Effector memory CD4-positive, alpha-beta T cell (primary cell): ENCODE results near the gene POLE2.

Experiments used
- DNase-seq, 3 donors: peaks; one replicate each; pipeline ENCODE4 v3.0.0-alpha.2; 2020
- H3K27ac ChIP-seq: 2 replicates; pipeline ENCODE4 v1.7.0; 2013; ENCODE audit warnings: mild to moderate bottlenecking, low read length, moderate library complexity; ENCODE audit not compliant: insufficient read depth, poor library complexity, severe bottlenecking
- H3K27me3 ChIP-seq: replicated peaks from 2 replicates; pipeline ENCODE4 v1.7.0; 2013; ENCODE audit warnings: mild to moderate bottlenecking, low read length; ENCODE audit not compliant: insufficient read depth, control insufficient read depth, poor library complexity, severe bottlenecking
- H3K36me3 ChIP-seq: 2 replicates; pipeline ENCODE4 v1.7.0; 2013; ENCODE audit warnings: mild to moderate bottlenecking, low read length, moderate library complexity; ENCODE audit not compliant: control insufficient read depth, insufficient read depth
- H3K4me1 ChIP-seq: 2 replicates; pipeline ENCODE4 v1.7.0; 2013; ENCODE audit warnings: low read length, mild to moderate bottlenecking; ENCODE audit not compliant: control insufficient read depth, insufficient read depth, poor library complexity, severe bottlenecking
- H3K4me3 ChIP-seq: 2 replicates; pipeline ENCODE4 v1.7.0; 2013; ENCODE audit warnings: low read length, low read depth, mild to moderate bottlenecking; ENCODE audit not compliant: insufficient read depth, poor library complexity, severe bottlenecking
- H3K9me3 ChIP-seq: 2 replicates; pipeline ENCODE4 v1.7.0; 2013; ENCODE audit warnings: mild to moderate bottlenecking, low read length, moderate library complexity; ENCODE audit not compliant: control insufficient read depth

The POLE2 gene

DNA sequence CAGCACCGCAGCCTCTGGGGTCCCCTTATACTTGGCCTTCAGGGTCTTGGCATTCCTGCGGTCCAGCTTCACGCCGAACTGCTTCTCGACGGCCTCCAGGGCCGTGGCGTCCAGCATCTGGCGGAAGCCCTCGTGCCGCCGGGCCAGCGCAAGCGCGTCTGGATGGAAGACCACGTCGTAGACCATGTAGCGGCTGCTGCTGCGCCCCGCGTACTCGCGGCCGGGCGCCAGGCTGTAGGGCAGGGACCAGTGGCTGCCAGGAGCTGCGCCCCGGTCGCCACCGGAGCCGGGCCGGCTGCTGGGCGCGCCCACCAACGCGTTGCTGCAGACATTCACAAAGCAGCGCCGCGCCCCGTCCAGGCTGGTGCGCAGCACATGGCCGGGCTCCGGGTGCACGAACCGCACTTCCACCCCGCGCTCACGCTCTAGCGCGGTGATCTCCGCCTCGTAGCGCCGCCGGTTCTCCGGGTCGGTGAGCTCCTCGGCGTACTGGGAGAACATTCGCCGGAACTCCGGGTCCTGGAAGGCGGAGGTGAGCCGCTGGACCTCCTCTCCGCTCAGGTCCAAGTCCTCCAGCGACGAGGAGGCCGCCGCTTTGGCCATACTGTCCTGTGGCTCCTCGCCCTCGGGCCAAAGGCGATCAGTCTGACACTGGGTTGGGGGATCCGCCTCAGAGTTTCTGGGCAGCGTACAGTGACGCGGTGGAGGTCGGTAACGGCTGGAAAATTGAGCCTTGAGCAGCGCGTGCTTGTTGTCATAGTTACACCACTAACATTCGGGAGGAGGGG lies 53.3 kb downstream of the POLE2 start, which contains the start of gene DNAAF2:
TSS of gene DNAAF2 (minus strand) at position 698 of the 788 bp plus-strand sequence. CDS start at position 603, 95 bp downstream.
- no peaks in the 10 kb centered on the region for H3K9me3 ChIP-seq
- H3K27ac ChIP-seq, result peak within 1 kb of the TSS; percentile 99
- H3K36me3 ChIP-seq, result no peaks in the 10 kb centered on the region
- peaks cover 13% of the 10 kb centered on the region for H3K4me1 ChIP-seq
- H3K27me3 ChIP-seq, result no peaks in the 10 kb centered on the region
- peak within 1 kb of the TSS; percentile 95 for H3K4me3 ChIP-seq
- peak; percentile 61 to 65 (median 63) for DNase-seq

- Histone ChIP-seq H3K4me3 (peak overlapping the region; percentile 95), H3K9me3 (no peaks in the 10 kb centered on the region), H3K36me3 (no peaks in the 10 kb centered on the region), H3K27ac (peak overlapping the region; percentile 99), H3K4me1 (peaks cover 13% of the 10 kb centered on the region), H3K27me3 (no peaks in the 10 kb centered on the region)
- peak; percentile 87 to 90 (median 89) for DNase-seq
Measured at GRCh38 chr14:49633640-49634546, 54.1 kb downstream of the POLE2 start.

- Histone ChIP-seq H3K9me3 (no peaks in the 10 kb centered on the region), H3K36me3 (no peaks in the 10 kb centered on the region), H3K4me1 (peaks cover 19% of the 10 kb centered on the region), H3K4me3 (peak overlapping the region; percentile 10), H3K27ac (peak overlapping the region; percentile 65), H3K27me3 (no peaks in the 10 kb centered on the region)
- DNase-seq, result peak; percentile 27 to 45 (median 34)
Measured at GRCh38 chr14:49623941-49624839, 63.8 kb downstream of the POLE2 start.

DNA sequence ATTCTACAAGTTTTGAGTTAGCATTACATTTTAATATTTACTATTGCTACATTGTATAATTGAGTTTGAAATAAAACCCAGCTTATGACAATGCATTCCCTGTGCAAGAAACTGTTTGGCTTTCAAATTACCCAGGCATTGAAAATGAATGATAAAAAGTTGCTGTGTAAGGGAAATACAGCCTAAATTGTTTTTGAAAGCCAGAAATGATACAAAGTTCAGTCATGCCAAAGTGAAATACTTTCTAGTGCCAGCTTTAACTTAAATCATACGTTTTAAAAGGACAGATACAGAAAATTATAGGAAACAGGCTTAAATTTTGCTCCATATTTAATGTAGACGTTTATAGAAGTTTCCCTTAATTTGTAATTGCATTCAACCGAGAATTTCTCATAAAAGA lies 64.6 kb downstream of the POLE2 start:
- no peaks in the 10 kb centered on the region for H3K27me3 ChIP-seq
- peaks cover 1% of the 10 kb centered on the region for H3K36me3 ChIP-seq
- peaks cover 24% of the 10 kb centered on the region for H3K4me1 ChIP-seq
- no peak for DNase-seq
- H3K27ac ChIP-seq, result peak overlapping the region; percentile 65
- H3K9me3 ChIP-seq, result no peaks in the 10 kb centered on the region
- H3K4me3 ChIP-seq, result peak overlapping the region; percentile 10

GRCh38 chr14:49622022-49622607 lies 65.9 kb downstream of the POLE2 start:
- Histone ChIP-seq H3K4me1 (peaks cover 24% of the 10 kb centered on the region), H3K4me3 (peak overlapping the region; percentile 92), H3K27me3 (no peaks in the 10 kb centered on the region)

DNA sequence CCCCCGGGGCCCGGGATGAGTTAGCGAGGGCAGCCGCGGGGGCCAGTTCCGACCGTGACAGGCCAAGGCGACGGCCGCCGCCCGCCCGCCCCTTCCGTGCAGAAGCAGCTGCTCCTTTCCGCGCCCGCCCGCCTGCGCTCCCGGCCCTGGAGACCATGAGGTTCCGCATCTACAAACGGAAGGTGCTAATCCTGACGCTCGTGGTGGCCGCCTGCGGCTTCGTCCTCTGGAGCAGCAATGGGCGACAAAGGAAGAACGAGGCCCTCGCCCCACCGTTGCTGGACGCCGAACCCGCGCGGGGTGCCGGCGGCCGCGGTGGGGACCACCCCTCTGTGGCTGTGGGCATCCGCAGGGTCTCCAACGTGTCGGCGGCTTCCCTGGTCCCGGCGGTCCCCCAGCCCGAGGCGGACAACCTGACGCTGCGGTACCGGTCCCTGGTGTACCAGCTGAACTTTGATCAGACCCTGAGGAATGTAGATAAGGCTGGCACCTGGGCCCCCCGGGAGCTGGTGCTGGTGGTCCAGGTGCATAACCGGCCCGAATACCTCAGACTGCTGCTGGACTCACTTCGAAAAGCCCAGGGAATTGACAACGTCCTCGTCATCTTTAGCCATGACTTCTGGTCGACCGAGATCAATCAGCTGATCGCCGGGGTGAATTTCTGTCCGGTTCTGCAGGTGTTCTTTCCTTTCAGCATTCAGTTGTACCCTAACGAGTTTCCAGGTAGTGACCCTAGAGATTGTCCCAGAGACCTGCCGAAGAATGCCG lies 66.7 kb downstream of the POLE2 start:
- peak overlapping the region; percentile 92 for H3K4me3 ChIP-seq
- peak overlapping the region; percentile 100 for H3K27ac ChIP-seq
- peak in 1 of 3 donors; percentile 9 for DNase-seq
- H3K9me3 ChIP-seq, result no peaks in the 10 kb centered on the region
- H3K4me1 ChIP-seq, result peaks cover 24% of the 10 kb centered on the region
- H3K36me3 ChIP-seq, result peaks cover 9% of the 10 kb centered on the region
- no peaks in the 10 kb centered on the region for H3K27me3 ChIP-seq

More at GRCh38 chr14:49622022-49622607, 65.9 kb downstream of the POLE2 start:
- Histone ChIP-seq H3K36me3 (peaks cover 9% of the 10 kb centered on the region), H3K27ac (peak overlapping the region; percentile 100), H3K9me3 (no peaks in the 10 kb centered on the region)
- DNase-seq, result no peak

DNA sequence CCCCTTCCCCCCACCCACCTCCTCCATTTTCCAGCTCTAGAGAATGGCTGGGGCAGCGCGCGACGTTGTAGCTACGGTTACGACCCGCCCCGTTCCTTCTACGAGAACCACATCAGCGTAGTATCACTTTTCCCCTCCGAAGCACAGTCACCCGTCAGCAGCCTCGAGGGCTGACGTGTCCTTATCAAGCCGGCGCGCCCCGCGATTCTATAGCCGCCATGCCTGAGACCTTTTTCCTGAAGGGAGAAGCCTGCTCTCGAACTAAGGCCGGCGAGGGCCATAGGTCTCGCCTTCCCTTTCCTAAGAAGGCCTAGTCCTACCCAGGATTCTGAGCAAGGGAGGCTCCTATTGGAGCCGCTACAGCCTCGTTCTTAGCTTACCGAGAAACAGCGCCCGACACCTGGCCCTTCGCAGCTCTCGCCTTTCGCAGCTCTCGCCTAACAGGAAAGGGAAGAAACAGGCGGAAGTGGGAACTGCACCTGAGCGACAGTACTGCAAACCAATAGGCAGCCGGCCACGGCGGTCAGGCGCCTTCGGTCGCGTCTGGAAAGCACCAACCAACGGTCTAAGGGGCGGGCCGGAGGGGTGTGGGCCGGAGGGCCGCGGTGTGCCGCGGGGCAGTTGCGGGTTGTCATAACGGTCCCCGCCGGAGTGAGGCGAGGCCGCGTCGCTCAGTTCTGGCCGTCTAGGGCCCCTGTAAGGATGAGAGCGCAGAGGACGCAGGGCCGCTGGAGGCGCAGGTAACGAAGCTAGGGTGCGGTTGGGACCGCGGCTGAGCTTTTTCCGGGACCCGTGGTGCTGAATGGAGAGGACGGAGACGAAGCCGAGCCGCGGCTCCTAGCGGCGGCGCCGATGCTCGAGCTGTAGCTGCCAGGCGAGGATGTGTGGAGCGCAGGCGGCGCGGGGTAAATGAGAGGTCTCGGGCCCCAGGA lies 67.6 kb downstream of the POLE2 start, which contains the start of the genes MGAT2 and RPL36AL:
TSS of gene MGAT2 (plus strand) at position 618 of the 932 bp plus-strand sequence. CDS start 470 bp downstream, outside the sequence.
TSS of gene RPL36AL (minus strand) at position 445 of the 932 bp plus-strand sequence. CDS start 1,522 bp downstream, outside the sequence.
- Histone ChIP-seq H3K4me3 (peak within 1 kb of the TSS; percentile 92), H3K27me3 (no peaks in the 10 kb centered on the region), H3K27ac (peak within 1 kb of the TSS; percentile 100), H3K4me1 (peaks cover 24% of the 10 kb centered on the region), H3K9me3 (no peaks in the 10 kb centered on the region), H3K36me3 (peaks cover 9% of the 10 kb centered on the region)
- peak; percentile 90 to 92 (median 91) for DNase-seq

- no peaks in the 10 kb centered on the region for H3K27me3 ChIP-seq
- H3K4me1 ChIP-seq, result peaks cover 24% of the 10 kb centered on the region
- peak overlapping the region; percentile 100 for H3K27ac ChIP-seq
- H3K4me3 ChIP-seq, result peak overlapping the region; percentile 92
- DNase-seq, result no peak
- peaks cover 9% of the 10 kb centered on the region for H3K36me3 ChIP-seq
- H3K9me3 ChIP-seq, result no peaks in the 10 kb centered on the region
Measured at GRCh38 chr14:49619730-49620129, 68.3 kb downstream of the POLE2 start.
